Naive B cell (primary cell): Measurements from ENCODE around the gene PLAU. TPM values are rescaled to one million over a fixed set of nuclear protein-coding genes. Genes with fewer than 3 reads are reported as not detected.
"Not testable (repeated sequence)": the region's sequence is repeated elsewhere in the genome, so short reads cannot be mapped to it uniquely, and the experiment has no call there.

Source experiments
- ATAC-seq, 2 donors: fragments of 150-1000 bp; cut with Tn5 transposase; 2 replicates each; pipeline ENCODE4 v1.10.0; 2021; ENCODE audit warnings: low read depth in 2 of 2, mild to moderate bottlenecking in 2 of 2, moderate library complexity in 2 of 2
- DNase-seq: peaks from one replicate; pipeline ENCODE4 v3.0.0; 2022
- H3K27ac Mint-ChIP-seq, 6 donors: one replicate each; pipeline ENCODE4 v1.8.0; 2020 to 2022; ENCODE audit warnings: mild to moderate bottlenecking in 6 of 6, mixed read lengths in 6 of 6, moderate library complexity in 5 of 6, inconsistent platforms in 2 of 6
- H3K27me3 Mint-ChIP-seq, 3 donors: one replicate each; pipeline ENCODE4 v1.8.0; 2021 to 2022; ENCODE audit warnings: mixed read lengths in 3 of 3, mild to moderate bottlenecking in 1 of 3
- H3K36me3 Mint-ChIP-seq, 2 donors: one replicate each; pipeline ENCODE4 v1.8.0; 2020 to 2022; ENCODE audit warnings: mixed read lengths in 2 of 2, inconsistent platforms in 1 of 2, mild to moderate bottlenecking in 1 of 2
- H3K4me1 Mint-ChIP-seq, 3 donors: one replicate each; pipeline ENCODE4 v1.8.0; 2020 to 2022; ENCODE audit warnings: mixed read lengths in 3 of 3, inconsistent platforms in 1 of 3, mild to moderate bottlenecking in 1 of 3, moderate library complexity in 1 of 3
- H3K4me3 Mint-ChIP-seq, 8 donors: one replicate each; pipeline ENCODE4 v1.8.0; 2020 to 2022; ENCODE audit warnings: mild to moderate bottlenecking in 8 of 8, mixed read lengths in 8 of 8, moderate library complexity in 8 of 8, inconsistent platforms in 2 of 8
- H3K9me3 Mint-ChIP-seq, 7 donors: one replicate each; pipeline ENCODE4 v1.8.0; 2020 to 2022; ENCODE audit warnings: mixed read lengths in 7 of 7, mild to moderate bottlenecking in 5 of 7, inconsistent platforms in 2 of 7, moderate library complexity in 1 of 7
- polyA plus RNA-seq, 6 donors: library from polyadenylated mRNA; unstranded; fragments of 300-500 nt; fragmentation: Illumina TruSeq; gene quantifications; one replicate each; pipeline ENCODE4 v1.2.3, GENCODE V29; 2021; ENCODE audit warnings: low read depth in 6 of 6

The PLAU gene
- polyA plus RNA-seq, 6 donors from 2014 or later: 0.12 TPM; not detected in 5

- no peak for ATAC-seq
- H3K27me3 Mint-ChIP-seq: peaks cover 0 to 6% (median 4%) of the 10 kb centered on the region in 3 donors
- peak overlapping the region in 1 of 6 donors; percentile 29 for H3K27ac Mint-ChIP-seq
- peaks cover 17 to 27% (median 17%) of the 10 kb centered on the region in 3 donors for H3K4me1 Mint-ChIP-seq
- H3K36me3 Mint-ChIP-seq: no peaks in the 10 kb centered on the region
- DNase-seq: no peak
- no peak overlapping the region for H3K4me3 Mint-ChIP-seq
- peaks cover 0 to 5% (median 3%) of the 10 kb centered on the region in 7 donors for H3K9me3 Mint-ChIP-seq
Measured at GRCh38 chr10:73922007-73922863, 11.3 kb downstream of the PLAU start.

- no peak overlapping the region for H3K4me3 Mint-ChIP-seq
Measured at GRCh38 chr10:73922864-73923133, 11.9 kb downstream of the PLAU start.

GRCh38 chr10:73923935-73924598 is 13.1 kb downstream of the PLAU start:
- DNase-seq: no peak
- no peaks in the 10 kb centered on the region for H3K36me3 Mint-ChIP-seq
- H3K4me3 Mint-ChIP-seq: peak overlapping the region in 1 of 8 donors; percentile 30
- ATAC-seq: no peak
- H3K27ac Mint-ChIP-seq: no peak overlapping the region
- H3K9me3 Mint-ChIP-seq: no peaks in the 10 kb centered on the region
- peaks cover 17 to 27% (median 17%) of the 10 kb centered on the region in 3 donors for H3K4me1 Mint-ChIP-seq
- peaks cover 0 to 8% (median 4%) of the 10 kb centered on the region in 3 donors for H3K27me3 Mint-ChIP-seq

More at GRCh38 chr10:73922864-73923133, 11.9 kb downstream of the PLAU start:
- Mint-ChIP-seq H3K27ac (no peak overlapping the region), H3K27me3 (peaks cover 0 to 6% (median 4%) of the 10 kb centered on the region in 3 donors), H3K4me1 (peaks cover 17 to 27% (median 17%) of the 10 kb centered on the region in 3 donors), H3K36me3 (no peaks in the 10 kb centered on the region), H3K9me3 (peaks cover 0 to 5% (median 3%) of the 10 kb centered on the region in 7 donors)
- ATAC-seq (no peak), DNase-seq (no peak)

GRCh38 chr10:73924935-73925334 is 14.0 kb downstream of the PLAU start:
- Mint-ChIP-seq H3K4me1 (peaks cover 14 to 22% (median 15%) of the 10 kb centered on the region in 3 donors), H3K36me3 (no peaks in the 10 kb centered on the region), H3K27ac (peak overlapping the region in 2 of 6 donors; percentile 4 to 61), H3K9me3 (no peaks in the 10 kb centered on the region), H3K27me3 (peaks cover 0 to 13% (median 4%) of the 10 kb centered on the region in 3 donors), H3K4me3 (no peak overlapping the region)
- ATAC-seq (no peak), DNase-seq (no peak)

- H3K4me1 Mint-ChIP-seq: peaks cover 8 to 16% (median 11%) of the 10 kb centered on the region in 3 donors
- H3K27me3 Mint-ChIP-seq: peaks cover 0 to 19% (median 4%) of the 10 kb centered on the region in 3 donors
- H3K4me3 Mint-ChIP-seq: no peak overlapping the region
Measured at GRCh38 chr10:73925539-73925938, 14.6 kb downstream of the PLAU start.

GRCh38 chr10:73926152-73926764 is 15.3 kb downstream of the PLAU start:
- peaks cover 0 to 23% (median 4%) of the 10 kb centered on the region in 3 donors for H3K27me3 Mint-ChIP-seq
- H3K4me3 Mint-ChIP-seq: no peak overlapping the region
- DNase-seq (no peak), ATAC-seq (no peak)
- H3K27ac Mint-ChIP-seq: no peak overlapping the region
- H3K9me3 Mint-ChIP-seq: no peaks in the 10 kb centered on the region
- peaks cover 8 to 11% (median 11%) of the 10 kb centered on the region in 3 donors for H3K4me1 Mint-ChIP-seq
- no peaks in the 10 kb centered on the region for H3K36me3 Mint-ChIP-seq

More at GRCh38 chr10:73925539-73925938, 14.6 kb downstream of the PLAU start:
- ATAC-seq (no peak), DNase-seq (no peak)
- no peaks in the 10 kb centered on the region for H3K36me3 Mint-ChIP-seq
- H3K27ac Mint-ChIP-seq: peak overlapping the region in 2 of 6 donors; percentile 4 to 8
- H3K9me3 Mint-ChIP-seq: no peaks in the 10 kb centered on the region

GRCh38 chr10:73930630-73931327 is 19.8 kb downstream of the PLAU start:
- not testable (repeated sequence) for H3K27ac Mint-ChIP-seq, H3K4me1 Mint-ChIP-seq, H3K36me3 Mint-ChIP-seq, ATAC-seq, H3K9me3 Mint-ChIP-seq, DNase-seq, H3K4me3 Mint-ChIP-seq
- H3K27me3 Mint-ChIP-seq: peaks cover 0 to 23% (median 0%) of the 10 kb centered on the region in 3 donors

- peak overlapping the region in 2 of 6 donors; percentile 51 to 57 for H3K27ac Mint-ChIP-seq
- DNase-seq: no peak
Measured at GRCh38 chr10:73931767-73932619, 21.1 kb downstream of the PLAU start.

GRCh38 chr10:73932620-73933112 is 21.7 kb downstream of the PLAU start:
- H3K4me3 Mint-ChIP-seq: no peak overlapping the region
- H3K27me3 Mint-ChIP-seq: peaks cover 0 to 17% (median 0%) of the 10 kb centered on the region in 3 donors
- H3K27ac Mint-ChIP-seq: no peak overlapping the region

More at GRCh38 chr10:73931767-73932619, 21.1 kb downstream of the PLAU start:
- H3K4me3 Mint-ChIP-seq: no peak overlapping the region
- H3K4me1 Mint-ChIP-seq: peaks cover 0 to 6% (median 4%) of the 10 kb centered on the region in 3 donors
- H3K27me3 Mint-ChIP-seq: peaks cover 0 to 17% (median 0%) of the 10 kb centered on the region in 3 donors
- no peaks in the 10 kb centered on the region for H3K36me3 Mint-ChIP-seq
- peak in 1 of 2 donors; percentile 32 for ATAC-seq
- no peaks in the 10 kb centered on the region for H3K9me3 Mint-ChIP-seq

GRCh38 chr10:73934074-73934473 is 23.1 kb downstream of the PLAU start:
- H3K36me3 Mint-ChIP-seq: no peaks in the 10 kb centered on the region
- H3K27me3 Mint-ChIP-seq: peaks cover 0 to 15% (median 0%) of the 10 kb centered on the region in 3 donors
- no peaks in the 10 kb centered on the region for H3K9me3 Mint-ChIP-seq
- DNase-seq (no peak), ATAC-seq (no peak)
- peaks cover 0 to 6% (median 4%) of the 10 kb centered on the region in 3 donors for H3K4me1 Mint-ChIP-seq
- H3K27ac Mint-ChIP-seq: no peak overlapping the region
- H3K4me3 Mint-ChIP-seq: no peak overlapping the region

More at GRCh38 chr10:73932620-73933112, 21.7 kb downstream of the PLAU start:
- no peak for DNase-seq
- H3K9me3 Mint-ChIP-seq: no peaks in the 10 kb centered on the region
- peak; percentile 49 to 54 for ATAC-seq
- H3K36me3 Mint-ChIP-seq: no peaks in the 10 kb centered on the region
- H3K4me1 Mint-ChIP-seq: peaks cover 0 to 6% (median 4%) of the 10 kb centered on the region in 3 donors

- ATAC-seq (no peak), DNase-seq (no peak)
- peak overlapping the region in 1 of 6 donors; percentile 47 for H3K27ac Mint-ChIP-seq
- peaks cover 0 to 4% (median 0%) of the 10 kb centered on the region in 3 donors for H3K27me3 Mint-ChIP-seq
- peaks cover 5 to 12% (median 8%) of the 10 kb centered on the region in 3 donors for H3K4me1 Mint-ChIP-seq
- H3K36me3 Mint-ChIP-seq: no peaks in the 10 kb centered on the region
- H3K4me3 Mint-ChIP-seq: no peak overlapping the region
- no peaks in the 10 kb centered on the region for H3K9me3 Mint-ChIP-seq
Measured at GRCh38 chr10:73935895-73936294, 25.0 kb downstream of the PLAU start.
